HG03575 (cell line): ENCODE data around the gene TOMM40.
"Not testable (repeated sequence)": the region's sequence is repeated elsewhere in the genome, so short reads cannot be mapped to it uniquely, and the experiment has no call there.

Source experiments
- ATAC-seq: cut with Tn5 transposase; IDR thresholded peaks from one replicate; pipeline ENCODE4 v1.9.1; 2021; ENCODE audit not compliant: unreplicated experiment, insufficient number of reproducible peaks, low FRiP score; ENCODE audit errors: extremely low read depth

TOMM40 gene

GRCh38 chr19:44867578-44867977 lies 23.5 kb upstream of the TOMM40 start:
- ATAC-seq: no peak

GRCh38 chr19:44869733-44870470 lies 21.2 kb upstream of the TOMM40 start:
- no peak for ATAC-seq

GRCh38 chr19:44871809-44872208 lies 19.2 kb upstream of the TOMM40 start:
- no peak for ATAC-seq

DNA sequence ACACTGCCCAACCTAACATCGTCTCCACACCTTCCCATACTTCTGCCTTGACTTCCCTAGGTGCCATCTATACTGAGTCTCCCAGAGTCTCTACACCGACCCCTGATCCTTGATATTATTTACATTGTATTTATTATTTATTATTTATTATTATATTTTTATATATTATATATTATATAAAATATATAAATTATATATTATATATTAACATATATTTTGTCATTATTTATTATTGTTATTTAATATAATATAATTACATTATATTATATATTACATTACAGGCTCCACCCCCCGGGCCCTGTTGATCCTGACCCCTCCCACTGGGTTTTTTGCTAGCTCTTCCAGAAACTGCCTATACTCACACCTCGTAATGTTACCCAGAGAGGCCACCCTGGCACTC lies 18.4 kb upstream of the TOMM40 start:
- ATAC-seq: no peak

- ATAC-seq: no peak
Observed at GRCh38 chr19:44874317-44874716, 16.7 kb upstream of the TOMM40 start.

DNA sequence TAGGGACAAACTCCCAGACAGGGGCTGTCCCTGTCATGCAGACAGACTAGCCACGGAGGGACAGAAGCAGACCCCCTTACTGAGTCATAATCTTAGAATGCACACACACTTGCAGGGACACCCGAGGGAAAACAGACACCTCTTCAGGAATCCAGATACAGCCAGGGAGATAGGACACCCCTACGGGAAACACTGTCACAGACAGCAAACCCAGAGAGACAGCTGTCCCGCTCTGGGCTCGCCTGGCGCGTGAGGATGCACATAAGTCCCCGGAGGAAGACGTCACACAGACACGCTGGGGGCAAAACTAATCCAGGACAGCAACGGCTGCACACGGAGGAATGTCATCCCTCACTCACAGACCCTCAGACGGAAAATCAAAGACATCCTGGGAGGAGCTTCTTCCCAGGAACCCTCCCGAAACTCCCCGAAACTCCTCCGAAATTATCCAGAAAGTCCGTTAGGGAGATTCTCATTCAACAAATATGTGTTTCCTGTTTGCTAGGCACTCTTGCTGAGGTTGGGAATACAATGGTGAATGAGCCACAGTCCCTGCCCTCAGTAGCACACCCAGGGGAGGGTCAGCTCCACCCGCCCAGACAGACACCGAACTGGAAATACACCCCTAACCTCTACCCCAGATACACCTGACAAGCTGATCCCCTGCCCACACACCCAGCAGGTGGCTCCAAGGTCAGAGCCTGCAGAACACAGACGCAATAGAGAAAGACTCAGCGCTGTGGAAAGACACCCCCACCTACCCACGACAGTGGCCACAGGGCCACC lies 15.2 kb upstream of the TOMM40 start:
- no peak for ATAC-seq

GRCh38 chr19:44876930-44877535 lies 14.0 kb upstream of the TOMM40 start:
- ATAC-seq: no peak

GRCh38 chr19:44878120-44878865 lies 12.8 kb upstream of the TOMM40 start:
- no peak for ATAC-seq

DNA sequence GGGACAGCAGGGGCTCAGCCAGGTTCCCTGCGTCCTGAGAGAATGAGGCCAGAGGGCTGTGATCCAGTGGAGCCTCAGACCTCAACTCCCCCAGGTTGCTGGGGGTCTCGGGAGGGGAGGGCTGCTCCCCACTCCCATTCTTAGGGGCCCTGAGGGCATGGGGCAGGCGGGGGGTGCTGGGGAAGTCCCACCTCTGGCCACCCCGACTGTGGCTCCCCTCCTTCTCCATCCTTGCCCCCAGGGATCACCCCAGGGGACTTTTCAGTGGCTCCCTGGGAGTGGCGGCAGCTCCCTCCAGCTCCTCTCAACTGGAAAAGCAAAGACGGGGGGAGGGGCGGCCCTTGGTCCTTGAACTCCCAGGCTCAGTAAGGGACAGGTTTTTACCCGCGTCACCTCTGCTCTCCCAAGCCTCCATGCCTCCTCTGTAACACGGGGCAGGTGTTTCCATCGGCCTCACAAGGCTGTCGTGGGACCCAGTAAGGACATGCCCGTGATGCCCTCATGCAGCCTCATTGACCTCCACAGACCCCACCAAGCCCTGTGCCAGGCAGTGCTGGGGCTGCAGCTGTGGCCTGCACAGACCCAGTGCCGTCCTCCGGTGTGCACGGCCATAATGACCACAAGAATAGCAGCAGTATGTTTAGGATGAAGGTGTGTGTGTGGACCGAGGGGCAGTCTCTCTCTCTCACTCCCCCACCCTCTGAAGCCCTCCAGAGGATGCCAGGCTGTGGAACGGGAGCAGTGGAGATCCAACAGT lies 11.6 kb upstream of the TOMM40 start:
- ATAC-seq: no peak

GRCh38 chr19:44882063-44882462 lies 9.0 kb upstream of the TOMM40 start:
- no peak for ATAC-seq

DNA sequence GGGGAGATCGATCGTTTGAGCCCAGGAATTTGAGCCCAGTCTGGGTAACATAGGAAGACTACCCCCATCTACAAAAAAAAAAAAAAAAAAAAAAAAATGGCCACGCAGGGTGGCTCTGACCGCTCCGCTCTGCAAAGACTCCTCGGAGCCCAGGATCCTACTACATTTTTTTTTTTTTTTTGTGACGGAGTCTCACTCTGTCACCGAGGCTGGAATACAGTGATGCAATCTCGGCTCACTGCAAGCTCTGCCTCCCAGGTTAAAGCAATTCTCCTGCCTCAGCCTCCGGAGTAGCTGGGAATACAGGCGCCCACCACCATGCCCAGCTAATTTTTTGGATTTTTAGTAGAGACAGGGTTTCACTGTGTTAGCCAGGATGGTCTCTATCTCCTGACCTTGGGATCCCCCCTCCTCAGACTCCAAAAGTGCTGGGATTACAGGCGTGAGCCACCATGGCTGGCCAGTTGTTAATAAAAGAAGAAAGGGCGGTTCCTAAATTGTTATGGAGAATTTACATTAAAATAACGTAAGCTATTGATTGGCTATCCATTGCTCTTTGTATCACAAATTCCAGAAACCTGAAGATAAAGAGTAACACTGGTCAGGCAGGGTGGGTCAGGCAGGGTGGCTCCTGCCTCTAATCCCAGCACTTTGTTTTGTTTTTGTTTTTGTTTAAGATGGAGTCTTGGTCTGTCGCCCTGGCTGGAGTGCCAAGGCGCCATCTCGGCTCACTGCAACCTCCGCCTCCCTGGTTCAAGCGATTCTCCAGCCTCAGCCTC lies 8.2 kb upstream of the TOMM40 start:
- not testable (repeated sequence) for ATAC-seq

DNA sequence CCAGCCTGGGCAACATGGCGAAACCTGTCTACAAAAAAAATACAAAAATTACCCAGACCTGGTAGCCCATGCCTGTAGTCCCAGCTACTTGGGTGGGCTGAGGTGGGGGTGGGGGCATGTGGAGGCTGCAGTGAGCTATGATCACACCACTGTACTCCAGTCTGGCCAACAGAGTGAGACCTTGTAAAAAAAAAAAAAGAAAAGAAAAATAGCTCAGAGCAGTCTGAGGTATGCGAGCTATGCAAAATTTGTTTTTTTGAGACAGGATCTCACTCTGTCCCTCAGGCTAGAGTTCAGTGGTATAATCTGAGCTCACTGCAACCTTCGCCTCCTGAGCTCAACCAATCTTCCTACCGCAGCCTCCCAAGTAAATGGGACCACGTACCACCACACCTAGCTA lies 7.1 kb upstream of the TOMM40 start:
- ATAC-seq: no peak

- no peak for ATAC-seq
Observed at GRCh38 chr19:44884566-44884965, 6.5 kb upstream of the TOMM40 start.

GRCh38 chr19:44886141-44886540 lies 4.9 kb upstream of the TOMM40 start:
- no peak for ATAC-seq

GRCh38 chr19:44887648-44888047 lies 3.4 kb upstream of the TOMM40 start:
- no peak for ATAC-seq

DNA sequence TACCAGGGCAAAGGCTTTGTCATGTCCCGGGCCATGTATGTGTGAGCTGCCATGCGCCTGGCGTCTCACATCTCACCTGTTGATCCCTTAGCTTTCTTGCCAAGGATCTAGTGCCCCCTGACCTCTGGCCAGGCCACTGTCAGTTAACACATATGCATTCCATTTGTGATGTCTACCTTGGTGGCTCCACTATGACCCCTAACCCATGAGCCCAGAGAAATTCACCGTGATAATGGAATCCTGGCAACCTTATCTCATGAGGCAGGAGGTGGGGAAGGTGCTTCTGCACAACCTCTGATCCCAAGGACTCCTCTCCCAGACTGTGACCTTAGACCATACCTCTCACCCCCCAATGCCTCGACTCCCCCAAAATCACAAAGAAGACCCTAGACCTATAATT lies 2.7 kb upstream of the TOMM40 start:
- ATAC-seq: not testable (repeated sequence)

GRCh38 chr19:44889830-44890365 lies 1.2 kb upstream of the TOMM40 start:
- ATAC-seq: no peak
